ENCODE data around the gene TOR3A. TPM values are rescaled to one million over a fixed set of nuclear protein-coding genes. Genes with fewer than 3 reads are reported as not detected.

Gene TOR3A
- polyA plus RNA-seq, 1 of the 3 experiments (the other 2 are of a cell fraction) = 29.9 TPM

DNA sequence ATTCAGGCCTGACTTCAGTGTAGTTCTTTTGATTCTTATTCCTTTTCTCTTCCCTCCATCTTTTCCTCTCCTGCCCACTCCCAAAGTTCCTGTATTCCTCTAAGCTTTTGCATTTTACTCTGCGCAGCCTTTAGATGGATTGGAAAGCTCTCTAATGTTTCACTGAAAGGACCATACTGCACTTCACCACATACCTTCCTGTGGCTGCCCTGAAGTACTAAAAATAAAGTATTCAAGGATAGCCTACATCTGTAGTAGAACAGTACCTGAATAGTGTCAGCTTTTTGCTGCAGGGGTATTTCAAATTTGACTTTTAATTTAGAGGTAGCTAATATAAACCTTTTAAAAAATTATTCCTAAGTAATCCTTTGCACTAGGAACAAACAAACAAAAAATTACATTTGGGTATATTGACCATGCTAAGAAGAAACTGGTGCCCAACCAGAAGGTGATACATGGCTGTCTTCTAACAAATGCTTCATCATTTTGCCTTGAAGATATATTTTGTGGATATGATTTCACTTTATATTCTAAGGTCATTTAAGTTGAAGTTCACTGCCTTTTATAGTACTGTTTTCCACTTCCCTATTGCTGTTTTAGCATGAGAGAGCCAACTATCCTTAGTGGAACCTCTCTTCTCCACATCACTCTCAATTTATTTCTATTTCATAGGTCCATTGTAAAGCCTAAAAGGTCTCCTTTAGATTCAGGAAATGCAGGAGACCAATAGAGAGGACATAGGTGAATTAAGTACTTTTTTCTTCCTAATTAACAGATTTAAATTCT lies 33.3 kb upstream of the TOR3A start:
- H2AFZ ChIP-seq (ENCODE audit: low read depth) = no peak overlapping the region
- H3K27me3 ChIP-seq (ENCODE audit: insufficient read depth) = no peaks in the 10 kb centered on the region
- H3K9ac ChIP-seq = no peak overlapping the region
- peaks cover 10% of the 10 kb centered on the region; the same call in 1 of the 2 replicates for H3K79me2 ChIP-seq (ENCODE audit: insufficient read depth)
- 0 out of 2 replicates have a peak, but pooled peaks cover 4% of the 10 kb centered on the region for H4K20me1 ChIP-seq (ENCODE audit: insufficient read depth)
- CTCF ChIA-PET = interaction anchor here (0.9 kb wide), 1 partner anchor 10 kb away, joined by 3 read pairs; no protein-coding TSS in a partner anchor
- H3K4me2 ChIP-seq = no peak overlapping the region
- WGBS (ENCODE audit: low lambda C conversion rate) = 100% methylated on average over 1 of the region's 1 CpG
- peaks cover 0 to 9% of the 10 kb centered on the region in 2 experiments for H3K36me3 ChIP-seq (replicated peaks in 1 of 2; ENCODE audit: control insufficient read depth in 1 of 2, insufficient read depth in 2 of 2, low read length in 1 of 2)
- H3F3A ChIP-seq (replicated peaks; ENCODE audit: insufficient read depth) = no peaks in the 10 kb centered on the region
- peak overlapping the region in 1 of 2 experiments; percentile 66; a peak in 1 of 4 replicates for H3K27ac ChIP-seq (ENCODE audit: low read depth in 2 of 2, low read length in 1 of 2)
- no peaks in the 10 kb centered on the region for H3K9me3 ChIP-seq
- POLR2A ChIA-PET = no interaction called here
- TF ChIP-seq TCF12 (IDR thresholded peaks at IDR 0.05) = no peak
- H3K4me3 ChIP-seq (ENCODE audit: low read depth in 2 of 2, low read length in 1 of 2) = no peak overlapping the region
- no peak for DNase-seq
- H3K4me1 ChIP-seq (ENCODE audit: control insufficient read depth in 1 of 2, insufficient read depth in 2 of 2, low read depth in 1 of 2, low read length in 1 of 2) = peaks cover 11 to 14% of the 10 kb centered on the region in 2 experiments; a peak in 3 of 4 replicates
- no peaks in the 10 kb centered on the region for H3K9me2 ChIP-seq

GRCh38 chr1:179052776-179053175 lies 29.1 kb upstream of the TOR3A start:
- Histone ChIP-seq H3K4me3 (ENCODE audit: low read depth in 2 of 2, low read length in 1 of 2) (no peak overlapping the region), H3K4me2 (no peak overlapping the region)

More at GRCh38 chr1:179052776-179053175, 29.1 kb upstream of the TOR3A start:
- no peak for DNase-seq
- H3F3A ChIP-seq (replicated peaks; ENCODE audit: insufficient read depth) = no peaks in the 10 kb centered on the region
- CTCF ChIA-PET = no interaction called here
- no peak overlapping the region for H3K9ac ChIP-seq
- H3K27me3 ChIP-seq (ENCODE audit: insufficient read depth) = no peaks in the 10 kb centered on the region
- TF ChIP-seq SIN3A (IDR thresholded peaks at IDR 0.05; ENCODE audit: borderline replicate concordance, low read depth, low read length) (no peak), TAF1 (IDR thresholded peaks at IDR 0.05; ENCODE audit: borderline replicate concordance, low read depth, low read length) (no peak), JUND (IDR thresholded peaks at IDR 0.05) (no peak), NRF1 (IDR thresholded peaks at IDR 0.05; ENCODE audit: low read depth, low read length) (no peak), EP300 (IDR thresholded peaks at IDR 0.05; ENCODE audit: borderline replicate concordance in 1 of 2, low read depth in 1 of 2, low read length in 1 of 2) (no peak), YY1 (IDR thresholded peaks at IDR 0.05; ENCODE audit: low read depth) (no peak), GATA2 (CRISPR knock-in tag; IDR thresholded peaks at IDR 0.05) (no peak), TEAD4 (IDR thresholded peaks at IDR 0.05; ENCODE audit: borderline replicate concordance, insufficient read depth) (no peak), RXRA (IDR thresholded peaks at IDR 0.05; ENCODE audit: borderline replicate concordance, low read depth) (no peak), RFX5 (IDR thresholded peaks at IDR 0.05; ENCODE audit: low read length) (no peak), ELF1 (IDR thresholded peaks at IDR 0.05) (no peak), MXI1 (IDR thresholded peaks at IDR 0.05; ENCODE audit: low read depth, low read length) (no peak), RCOR1 (IDR thresholded peaks at IDR 0.05; ENCODE audit: low read length) (no peak), FOXJ3 (CRISPR knock-in tag; IDR thresholded peaks at IDR 0.05) (no peak), RAD21 (IDR thresholded peaks at IDR 0.05; ENCODE audit: low read length) (no peak), EZH2phosphoT487 (IDR thresholded peaks at IDR 0.05; ENCODE audit: borderline replicate concordance, low read depth) (no peak), CTCF (IDR thresholded peaks at IDR 0.05) (no peak), NFIC (IDR thresholded peaks at IDR 0.05; ENCODE audit: borderline replicate concordance) (no peak), GABPA (IDR thresholded peaks at IDR 0.05; ENCODE audit: low read depth) (no peak)
- TF ChIP-seq, protein P1, sequence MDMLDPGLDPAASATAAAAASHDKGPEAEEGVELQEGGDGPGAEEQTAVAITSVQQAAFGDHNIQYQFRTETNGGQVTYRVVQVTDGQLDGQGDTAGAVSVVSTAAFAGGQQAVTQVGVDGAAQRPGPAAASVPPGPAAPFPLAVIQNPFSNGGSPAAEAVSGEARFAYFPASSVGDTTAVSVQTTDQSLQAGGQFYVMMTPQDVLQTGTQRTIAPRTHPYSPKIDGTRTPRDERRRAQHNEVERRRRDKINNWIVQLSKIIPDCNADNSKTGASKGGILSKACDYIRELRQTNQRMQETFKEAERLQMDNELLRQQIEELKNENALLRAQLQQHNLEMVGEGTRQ (IDR thresholded peaks at IDR 0.05; ENCODE audit: borderline replicate concordance, low read depth, low read length) = no peak
- H3K36me3 ChIP-seq (replicated peaks in 1 of 2; ENCODE audit: control insufficient read depth in 1 of 2, insufficient read depth in 2 of 2, low read length in 1 of 2) = peaks cover 15 to 27% of the 10 kb centered on the region in 2 experiments
- no peaks in the 10 kb centered on the region for H4K20me1 ChIP-seq (ENCODE audit: insufficient read depth)
- H2AFZ ChIP-seq (ENCODE audit: low read depth) = no peak overlapping the region
- no peaks in the 10 kb centered on the region for H3K79me2 ChIP-seq (ENCODE audit: insufficient read depth)
- no peak overlapping the region for H3K27ac ChIP-seq (ENCODE audit: low read depth in 2 of 2, low read length in 1 of 2)
- POLR2A ChIA-PET = no interaction called here
- no peaks in the 10 kb centered on the region for H3K9me2 ChIP-seq
- WGBS (ENCODE audit: low lambda C conversion rate) = 100% methylated on average over 2 of the region's 2 CpGs
- H3K4me1 ChIP-seq (ENCODE audit: control insufficient read depth in 1 of 2, insufficient read depth in 2 of 2, low read depth in 1 of 2, low read length in 1 of 2) = peaks cover 2 to 4% of the 10 kb centered on the region in 2 experiments; a peak in 3 of 4 replicates
- no peaks in the 10 kb centered on the region for H3K9me3 ChIP-seq
